ENCODE data around the gene EREG. TPM values are rescaled to one million over a fixed set of nuclear protein-coding genes. Genes with fewer than 3 reads are reported as not detected.
"Not testable (repeated sequence)": the region's sequence is repeated elsewhere in the genome, so short reads cannot be mapped to it uniquely, and the experiment has no call there.

Gene EREG
- total RNA-seq, 1 donor from 2014 or later = 3.1 TPM

DNA sequence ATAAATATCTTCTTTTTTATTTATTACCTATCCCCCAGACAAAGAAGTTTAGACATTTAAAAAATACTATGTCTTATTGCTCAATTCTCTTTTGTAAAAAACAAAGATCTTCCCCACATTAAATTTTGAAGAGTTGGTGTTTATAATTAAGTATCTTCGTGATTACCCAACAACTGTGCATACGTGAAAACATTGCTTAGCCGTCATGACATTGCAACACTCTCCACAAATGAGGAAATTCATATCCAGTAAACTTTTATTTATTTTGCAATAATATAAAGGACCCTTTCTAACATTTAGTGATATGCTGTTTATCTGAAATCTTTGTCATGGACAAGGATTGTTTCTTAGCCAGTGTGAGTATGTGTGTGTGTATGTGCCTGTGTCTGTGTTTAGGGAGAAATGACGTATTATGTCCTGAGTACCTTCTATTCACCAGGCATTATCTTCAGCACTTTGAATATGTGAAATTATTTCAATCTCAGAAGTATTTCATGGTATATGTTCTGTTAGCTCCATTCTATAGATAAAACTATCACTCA lies 26.1 kb upstream of the EREG start:
- TF ChIP-seq, protein P1, sequence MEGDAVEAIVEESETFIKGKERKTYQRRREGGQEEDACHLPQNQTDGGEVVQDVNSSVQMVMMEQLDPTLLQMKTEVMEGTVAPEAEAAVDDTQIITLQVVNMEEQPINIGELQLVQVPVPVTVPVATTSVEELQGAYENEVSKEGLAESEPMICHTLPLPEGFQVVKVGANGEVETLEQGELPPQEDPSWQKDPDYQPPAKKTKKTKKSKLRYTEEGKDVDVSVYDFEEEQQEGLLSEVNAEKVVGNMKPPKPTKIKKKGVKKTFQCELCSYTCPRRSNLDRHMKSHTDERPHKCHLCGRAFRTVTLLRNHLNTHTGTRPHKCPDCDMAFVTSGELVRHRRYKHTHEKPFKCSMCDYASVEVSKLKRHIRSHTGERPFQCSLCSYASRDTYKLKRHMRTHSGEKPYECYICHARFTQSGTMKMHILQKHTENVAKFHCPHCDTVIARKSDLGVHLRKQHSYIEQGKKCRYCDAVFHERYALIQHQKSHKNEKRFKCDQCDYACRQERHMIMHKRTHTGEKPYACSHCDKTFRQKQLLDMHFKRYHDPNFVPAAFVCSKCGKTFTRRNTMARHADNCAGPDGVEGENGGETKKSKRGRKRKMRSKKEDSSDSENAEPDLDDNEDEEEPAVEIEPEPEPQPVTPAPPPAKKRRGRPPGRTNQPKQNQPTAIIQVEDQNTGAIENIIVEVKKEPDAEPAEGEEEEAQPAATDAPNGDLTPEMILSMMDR (conservative IDR thresholded peaks at IDR 0.05; ENCODE audit: low read depth, low read length) = no peak
- no peak overlapping the region for H3K4me3 ChIP-seq (ENCODE audit: low read depth, low read length)
- no peak for DNase-seq (ENCODE audit: low read depth)

DNA sequence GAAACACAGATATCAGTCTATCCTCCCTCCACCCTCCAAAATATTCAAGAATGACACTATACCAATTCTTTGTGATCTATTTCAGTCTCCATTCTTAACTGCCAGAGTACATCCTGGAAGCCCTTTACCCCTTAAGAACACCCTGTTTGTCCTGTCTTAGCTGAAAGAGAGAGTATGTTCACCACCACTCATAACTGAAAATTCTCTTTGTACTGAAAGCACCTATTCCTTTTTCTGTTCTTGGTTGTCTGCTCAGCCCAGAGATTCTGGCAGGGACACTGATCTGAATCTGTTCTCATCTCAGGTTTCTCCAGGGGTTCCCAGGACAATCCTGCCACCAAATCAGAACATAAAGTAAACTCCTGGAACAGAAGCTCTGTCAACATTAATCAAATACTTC lies 25.4 kb upstream of the EREG start:
- DNase-seq (ENCODE audit: low read depth) = no peak
- no peak overlapping the region for H3K4me3 ChIP-seq (ENCODE audit: low read depth, low read length)
- TF ChIP-seq, protein P1 (conservative IDR thresholded peaks at IDR 0.05; ENCODE audit: low read depth, low read length) = no peak

DNA sequence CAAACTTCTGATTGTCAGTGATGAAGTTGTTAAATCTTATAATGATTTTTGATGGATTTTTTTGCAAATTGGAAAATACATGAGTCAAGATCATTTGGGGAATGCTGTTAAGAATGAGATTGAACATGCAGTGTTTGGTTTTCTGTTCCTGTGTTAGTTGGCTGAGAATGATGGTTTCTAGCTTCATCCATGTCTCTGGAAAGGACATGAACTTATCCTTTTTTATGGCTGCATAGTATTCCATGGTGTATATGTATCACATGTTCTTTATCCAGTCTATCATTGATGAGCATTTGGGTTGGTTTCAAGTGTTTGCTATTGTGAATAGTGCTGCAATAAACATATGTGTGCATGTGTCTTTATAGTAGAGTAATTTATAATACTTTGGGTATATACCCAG lies 24.5 kb upstream of the EREG start:
- not testable (repeated sequence) for DNase-seq (ENCODE audit: low read depth); H3K4me3 ChIP-seq (ENCODE audit: low read depth, low read length)

- no peak overlapping the region for H3K4me3 ChIP-seq (ENCODE audit: low read depth, low read length)
- TF ChIP-seq, protein P1 (conservative IDR thresholded peaks at IDR 0.05; ENCODE audit: low read depth, low read length) = no peak
- DNase-seq (ENCODE audit: low read depth) = no peak
Observed at GRCh38 chr4:74344031-74344430, 20.9 kb upstream of the EREG start.

DNA sequence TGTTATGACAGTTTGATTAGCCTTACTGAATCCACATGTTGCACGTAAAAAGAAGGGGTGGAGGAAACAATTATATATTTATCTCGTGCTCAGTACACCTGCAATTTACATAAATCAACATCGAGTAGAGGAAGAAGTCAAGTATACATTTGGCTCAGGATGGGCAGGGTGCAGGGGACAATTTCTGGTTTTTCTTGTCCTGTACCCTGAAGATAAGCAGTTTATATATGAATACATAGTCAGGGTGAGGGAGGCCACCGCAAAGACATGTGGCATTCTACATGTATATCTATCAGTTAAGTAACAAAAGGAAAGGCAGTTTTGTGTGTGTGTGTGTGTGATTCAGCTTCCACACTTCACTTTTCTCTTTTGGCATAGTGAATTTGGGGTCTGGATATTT lies 11.1 kb upstream of the EREG start:
- no peak overlapping the region for H3K4me3 ChIP-seq (ENCODE audit: low read depth, low read length)
- TF ChIP-seq, protein P1 (conservative IDR thresholded peaks at IDR 0.05; ENCODE audit: low read depth, low read length) = no peak
- no peak for DNase-seq (ENCODE audit: low read depth)

DNA sequence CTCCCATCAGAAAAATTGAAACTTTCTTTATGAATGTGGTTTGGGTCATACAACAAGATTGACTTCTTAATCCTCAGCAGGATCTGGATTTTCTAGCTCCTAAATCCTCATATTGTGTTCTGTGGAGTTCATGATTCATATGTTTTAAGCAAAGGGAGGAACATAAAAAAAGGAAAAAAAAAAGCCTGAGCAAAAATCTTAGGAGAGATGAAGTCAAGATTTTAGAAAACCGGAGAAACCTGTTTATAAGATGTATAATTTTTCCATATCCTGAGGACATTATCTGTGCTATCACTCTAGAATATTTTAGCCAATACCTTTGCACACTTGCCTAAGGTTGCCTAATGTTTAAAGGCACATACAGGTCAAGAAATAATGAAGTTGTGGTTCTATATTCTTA lies 7.0 kb upstream of the EREG start:
- no peak overlapping the region for H3K4me3 ChIP-seq (ENCODE audit: low read depth, low read length)
- TF ChIP-seq, protein P1 (conservative IDR thresholded peaks at IDR 0.05; ENCODE audit: low read depth, low read length) = no peak
- DNase-seq (ENCODE audit: low read depth) = no peak

DNA sequence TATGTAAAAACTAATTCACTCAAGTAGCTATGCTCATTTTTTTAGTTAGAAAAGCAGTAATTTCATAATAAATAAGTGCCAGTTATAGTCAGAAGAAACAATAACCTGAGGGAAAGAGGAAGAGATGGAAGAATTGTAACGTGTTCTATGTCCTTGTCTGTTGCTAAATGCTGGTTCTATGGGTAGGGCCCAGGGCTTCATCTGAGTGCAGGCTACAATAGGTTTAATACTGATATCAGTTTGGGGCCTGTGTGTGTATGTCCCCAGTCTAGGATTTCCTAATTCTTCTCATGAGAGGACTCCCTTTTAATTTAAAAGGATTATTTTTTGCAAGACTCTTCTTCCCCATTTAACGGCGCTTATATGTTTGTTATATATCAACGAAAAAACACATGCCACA lies 3.3 kb upstream of the EREG start:
- DNase-seq (ENCODE audit: low read depth) = no peak
- no peak overlapping the region for H3K4me3 ChIP-seq (ENCODE audit: low read depth, low read length)
- TF ChIP-seq, protein P1 (conservative IDR thresholded peaks at IDR 0.05; ENCODE audit: low read depth, low read length) = no peak
